Measurements from ENCODE around the gene LAMTOR1. TPM values are rescaled to one million over a fixed set of nuclear protein-coding genes. Genes with fewer than 3 reads are reported as not detected.

Gene LAMTOR1
- total RNA-seq, 1 experiment from 2014 or later, result 101 TPM

GRCh38 chr11:72079819-72080325 is 23.2 kb downstream of the LAMTOR1 start:
- TF ChIP-seq CTCF (conservative IDR thresholded peaks at IDR 0.05; ENCODE audit: low read depth, low read length) (no peak), EZH2 (IDR thresholded peaks at IDR 0.05; ENCODE audit: borderline replicate concordance, low read depth, low read length, poor library complexity, severe bottlenecking) (no peak)
- peak overlapping the region; percentile 72 for H3K4me3 ChIP-seq (ENCODE audit: low read depth, low read length, poor library complexity, severe bottlenecking)
- intact Hi-C loops (cut with micrococcal nuclease; ENCODE audit: unreplicated experiment), result loop anchor here (1.0 to 2.0 kb wide), 3 partner anchors 23 to 39 kb away; partner anchors contain the start of genes ANAPC15 and LAMTOR1
- peaks cover 5% of the 10 kb centered on the region for H3K36me3 ChIP-seq (ENCODE audit: insufficient read depth, low read length, poor library complexity, severe bottlenecking)
- H3K27me3 ChIP-seq (replicated peaks; ENCODE audit: insufficient read depth, low read depth, low read length, poor library complexity), result no peaks in the 10 kb centered on the region
- peaks cover 19% of the 10 kb centered on the region for H3K4me1 ChIP-seq (ENCODE audit: insufficient read depth, low read length, poor library complexity, severe bottlenecking)
- DNase-seq (ENCODE audit: low spot score), result no peak
- no peaks in the 10 kb centered on the region for H3K9me3 ChIP-seq (ENCODE audit: low read depth, low read length, poor library complexity, severe bottlenecking)
- CTCF ChIA-PET, result no interaction called here
- H3K27ac ChIP-seq (ENCODE audit: low read depth, low read length, poor library complexity, severe bottlenecking), result peak overlapping the region; percentile 86
- BruUV-seq (replicated peaks), result no TSS peak
- POLR2A ChIA-PET (ENCODE audit: low non-redundant PET), result interaction anchor here (0.5 to 0.7 kb wide), 3 partner anchors 33 to 64 kb away, joined by 4 to 5 read pairs (median 4); partner anchors contain the start of gene ANAPC15

GRCh38 chr11:72078477-72078876 is 24.6 kb downstream of the LAMTOR1 start:
- peak overlapping the region; percentile 72 for H3K4me3 ChIP-seq (ENCODE audit: low read depth, low read length, poor library complexity, severe bottlenecking)
- no peaks in the 10 kb centered on the region for H3K27me3 ChIP-seq (replicated peaks; ENCODE audit: insufficient read depth, low read depth, low read length, poor library complexity)
- TF ChIP-seq EZH2 (IDR thresholded peaks at IDR 0.05; ENCODE audit: borderline replicate concordance, low read depth, low read length, poor library complexity, severe bottlenecking) (no peak), CTCF (conservative IDR thresholded peaks at IDR 0.05; ENCODE audit: low read depth, low read length) (no peak)
- H3K27ac ChIP-seq (ENCODE audit: low read depth, low read length, poor library complexity, severe bottlenecking), result peak overlapping the region; percentile 86
- H3K36me3 ChIP-seq (ENCODE audit: insufficient read depth, low read length, poor library complexity, severe bottlenecking), result peaks cover 5% of the 10 kb centered on the region
- TSS peak; percentile 49 for BruUV-seq (replicated peaks)
- intact Hi-C loops (cut with micrococcal nuclease; ENCODE audit: unreplicated experiment), result no loop called here
- ChIA-PET POLR2A (ENCODE audit: low non-redundant PET) (interaction anchor here (0.5 kb wide), 1 partner anchor 164 kb away, joined by 4 read pairs; no protein-coding TSS in a partner anchor), CTCF (interaction anchor here (0.5 to 1.1 kb wide), 3 partner anchors 12 to 53 kb away, joined by 3 to 5 read pairs (median 3); no protein-coding TSS in a partner anchor)
- H3K4me1 ChIP-seq (ENCODE audit: insufficient read depth, low read length, poor library complexity, severe bottlenecking), result peaks cover 19% of the 10 kb centered on the region
- no peaks in the 10 kb centered on the region for H3K9me3 ChIP-seq (ENCODE audit: low read depth, low read length, poor library complexity, severe bottlenecking)
- DNase-seq (ENCODE audit: low spot score), result no peak

GRCh38 chr11:72075756-72076155 is 27.3 kb downstream of the LAMTOR1 start:
- H3K36me3 ChIP-seq (ENCODE audit: insufficient read depth, low read length, poor library complexity, severe bottlenecking), result peaks cover 5% of the 10 kb centered on the region
- no peaks in the 10 kb centered on the region for H3K27me3 ChIP-seq (replicated peaks; ENCODE audit: insufficient read depth, low read depth, low read length, poor library complexity)
- H3K27ac ChIP-seq (ENCODE audit: low read depth, low read length, poor library complexity, severe bottlenecking), result peak overlapping the region; percentile 57
- H3K4me1 ChIP-seq (ENCODE audit: insufficient read depth, low read length, poor library complexity, severe bottlenecking), result peaks cover 28% of the 10 kb centered on the region
- ChIA-PET POLR2A (ENCODE audit: low non-redundant PET) (no interaction called here), CTCF (no interaction called here)
- H3K4me3 ChIP-seq (ENCODE audit: low read depth, low read length, poor library complexity, severe bottlenecking), result no peak overlapping the region
- TF ChIP-seq CTCF (conservative IDR thresholded peaks at IDR 0.05; ENCODE audit: low read depth, low read length), result no peak
- H3K9me3 ChIP-seq (ENCODE audit: low read depth, low read length, poor library complexity, severe bottlenecking), result no peaks in the 10 kb centered on the region
- DNase-seq (ENCODE audit: low spot score), result no peak
- BruUV-seq (replicated peaks), result no TSS peak
- intact Hi-C loops (cut with micrococcal nuclease; ENCODE audit: unreplicated experiment), result no loop called here
